H1 (cell line): ENCODE measurements around the gene HIVEP2. TPM values are rescaled to one million over a fixed set of nuclear protein-coding genes. Genes with fewer than 3 reads are reported as not detected.
A peak's percentile ranks its signal among the peaks of the same experiment; 100 is the strongest.

Source experiments
- CTCF ChIA-PET: fragments of 300-600 bp; sonication (Branson Sonifier 250); formaldehyde crosslinking; loops from one replicate; lab custom pipeline; 2021; ENCODE audit not compliant: partially characterized antibody; lab: Charles Lee
- POLR2A ChIA-PET: fragments of 300-600 bp; sonication (Branson Sonifier 250); formaldehyde crosslinking; loops from one replicate; lab custom pipeline; 2021; ENCODE audit warnings: inconsistent platforms; ENCODE audit not compliant: partially characterized antibody; lab: Charles Lee
- DNase-seq, 2 experiments: peaks; one replicate each; pipeline versions ENCODE4 v3.0.0 to v3.0.0-alpha.2; 2010 to 2022; ENCODE audit warnings: low spot score in 2 of 2, low read depth in 1 of 2, mixed read lengths in 1 of 2
- FAIRE-seq: peaks from 2 replicates; lab custom pipeline; 2011; peaks lifted over from hg19 to GRCh38; lab: Jason Lieb, UNC
- H2AFZ ChIP-seq: 2 replicates; pipeline ENCODE4 v1.8.1; 2012; ENCODE audit warnings: low read length, inconsistent platforms
- H2AK5ac ChIP-seq: 2 replicates; pipeline ENCODE4 v1.6.1; 2013; ENCODE audit warnings: low read depth, low read length
- H2BK120ac ChIP-seq: replicated peaks from 2 replicates; pipeline ENCODE3; 2013; ENCODE audit warnings: low read depth, low read length, inconsistent platforms
- H2BK12ac ChIP-seq: 2 replicates; pipeline ENCODE4 v1.6.1; 2013; ENCODE audit warnings: low read depth, low read length
- H2BK15ac ChIP-seq: 2 replicates; pipeline ENCODE4 v1.6.1; 2013; ENCODE audit warnings: low read length
- H2BK20ac ChIP-seq: 2 replicates; pipeline ENCODE4 v1.6.1; 2013; ENCODE audit warnings: low read length
- H2BK5ac ChIP-seq: 2 replicates; pipeline ENCODE4 v1.6.1; 2013; ENCODE audit warnings: low read depth, low read length
- H3K14ac ChIP-seq: 2 replicates; pipeline ENCODE4 v1.6.1; 2013; ENCODE audit warnings: inconsistent platforms; ENCODE audit not compliant: insufficient read length
- H3K18ac ChIP-seq: 2 replicates; pipeline ENCODE4 v1.6.1; 2013; ENCODE audit warnings: low read length; ENCODE audit errors: extremely low read depth
- H3K23ac ChIP-seq: 2 replicates; pipeline ENCODE4 v1.6.1; 2013; ENCODE audit warnings: inconsistent platforms; ENCODE audit not compliant: insufficient read length
- H3K23me2 ChIP-seq: 2 replicates; pipeline ENCODE4 v1.6.1; 2013; ENCODE audit warnings: low read depth, low read length
- H3K27ac ChIP-seq: 2 replicates; pipeline ENCODE4 v1.6.1; 2011; ENCODE audit warnings: low read depth, low read length, inconsistent platforms
- H3K27me3 ChIP-seq, 4 experiments: replicated peaks in 1 of 4; 1 replicate in 1 of 4; 2 replicates in 3 of 4; pipeline versions ENCODE4 v1.6.1 to v1.8.1; 2011 to 2013; ENCODE audit warnings: low read length in 3 of 4, mild to moderate bottlenecking in 3 of 4, inconsistent platforms in 2 of 4, mixed read lengths in 2 of 4, moderate library complexity in 1 of 4; ENCODE audit not compliant: control insufficient read depth in 3 of 4, insufficient read depth in 3 of 4; ENCODE audit errors: extremely low read depth in 1 of 4
- H3K36me3 ChIP-seq, 4 experiments: 2 replicates each; pipeline versions ENCODE4 v1.6.1 to v1.8.1; 2011 to 2013; ENCODE audit warnings: mild to moderate bottlenecking in 4 of 4, low read length in 3 of 4, moderate library complexity in 2 of 4, control low read depth in 1 of 4, inconsistent platforms in 1 of 4; ENCODE audit not compliant: insufficient read depth in 4 of 4, control insufficient read depth in 2 of 4
- H3K4ac ChIP-seq: replicated peaks from 2 replicates; pipeline ENCODE3; 2013; ENCODE audit warnings: low read length, low read depth, mixed read lengths, inconsistent platforms; ENCODE audit not compliant: insufficient read length
- H3K4me1 ChIP-seq, 4 experiments: replicated peaks in 1 of 4; 1 replicate in 1 of 4; 2 replicates in 3 of 4; pipeline versions ENCODE4 v1.6.1 to v1.8.1; 2011 to 2013; ENCODE audit warnings: low read length in 3 of 4, inconsistent platforms in 2 of 4, mixed read lengths in 1 of 4; ENCODE audit not compliant: insufficient read depth in 4 of 4, control insufficient read depth in 3 of 4
- H3K4me2 ChIP-seq, 2 experiments: 2 replicates each; pipeline versions ENCODE4 v1.6.1 to v1.8.1; 2011 to 2013; ENCODE audit warnings: low read depth in 2 of 2, low read length in 2 of 2, control low read depth in 1 of 2, inconsistent platforms in 1 of 2, mild to moderate bottlenecking in 1 of 2; ENCODE audit not compliant: insufficient read depth in 1 of 2
- H3K4me3 ChIP-seq, 4 experiments: fragments of 200-600, 300-600 bp in 1 of 4; sonication (generic), shearing (Covaris generic), sonication (Bioruptor Twin) in 1 of 4; 2 replicates each; pipeline versions ENCODE4 v1.5.1 to v1.8.1; 2011 to 2016; ENCODE audit warnings: low read length in 4 of 4, low read depth in 3 of 4, control low read depth in 2 of 4, inconsistent platforms in 2 of 4, mild to moderate bottlenecking in 2 of 4, mixed read lengths in 1 of 4, moderate library complexity in 1 of 4; ENCODE audit not compliant: insufficient read depth in 2 of 4; ENCODE audit errors: extremely low read depth in 1 of 4
- H3K56ac ChIP-seq: replicated peaks from 2 replicates; pipeline ENCODE3; 2013; ENCODE audit warnings: low read depth, mild to moderate bottlenecking, mixed read lengths, low read length, inconsistent platforms; ENCODE audit not compliant: insufficient read length
- H3K79me1 ChIP-seq: 2 replicates; pipeline ENCODE4 v1.6.1; 2013; ENCODE audit warnings: low read depth, low read length, control low read depth
- H3K79me2 ChIP-seq, 2 experiments: 2 replicates each; pipeline versions ENCODE4 v1.6.1 to v1.8.1; 2012 to 2013; ENCODE audit warnings: low read length in 2 of 2, mild to moderate bottlenecking in 2 of 2, inconsistent platforms in 1 of 2; ENCODE audit not compliant: insufficient read depth in 2 of 2, control insufficient read depth in 1 of 2
- H3K9ac ChIP-seq, 4 experiments: replicated peaks in 1 of 4; 1 replicate in 1 of 4; 2 replicates in 3 of 4; pipeline versions ENCODE4 v1.6.1 to v1.8.1; 2011 to 2013; ENCODE audit warnings: low read depth in 3 of 4, low read length in 3 of 4, control low read depth in 2 of 4, mild to moderate bottlenecking in 2 of 4, moderate library complexity in 2 of 4, inconsistent platforms in 1 of 4; ENCODE audit errors: extremely low read depth in 1 of 4
- H3K9me3 ChIP-seq, 2 experiments: 2 replicates each; pipeline versions ENCODE4 v1.6.1 to v1.8.1; 2012 to 2013; ENCODE audit warnings: mild to moderate bottlenecking in 2 of 2, moderate library complexity in 2 of 2, control low read depth in 1 of 2, inconsistent platforms in 1 of 2, low read depth in 1 of 2, low read length in 1 of 2, mixed read lengths in 1 of 2; ENCODE audit not compliant: insufficient read depth in 2 of 2
- H4K20me1 ChIP-seq, 2 experiments: replicated peaks in 1 of 2; 2 replicates each; pipeline versions ENCODE3 to v1.8.1; 2011 to 2013; ENCODE audit warnings: inconsistent platforms in 2 of 2, low read length in 2 of 2, mild to moderate bottlenecking in 1 of 2; ENCODE audit not compliant: insufficient read depth in 2 of 2, control insufficient read depth in 1 of 2
- H4K5ac ChIP-seq: 2 replicates; pipeline ENCODE4 v1.6.1; 2013; ENCODE audit warnings: low read length, low read depth, mixed read lengths, inconsistent platforms; ENCODE audit not compliant: insufficient read length
- H4K8ac ChIP-seq: 2 replicates; pipeline ENCODE4 v1.8.0; 2013; ENCODE audit warnings: mild to moderate bottlenecking, moderate library complexity, low read length, inconsistent platforms; ENCODE audit not compliant: insufficient read depth; ENCODE audit errors: extremely low read depth
- H4K91ac ChIP-seq: replicated peaks from 2 replicates; pipeline ENCODE3; 2013; ENCODE audit warnings: low read length, mixed read lengths, inconsistent platforms; ENCODE audit not compliant: insufficient read length
- CBX5 ChIP-seq: fragments of 300-800, 300-1000 bp; sonication (generic); IDR thresholded peaks from 2 replicates; pipeline ENCODE4 v1.7.1; 2016; ENCODE audit warnings: antibody characterized with exemption, low read length, low read depth
- EZH2 ChIP-seq: fragments of 200-600 bp; sonication (generic); IDR thresholded peaks from 2 replicates; pipeline ENCODE4 v1.7.1; 2012; ENCODE audit warnings: low read depth, mild to moderate bottlenecking, moderate library complexity, low read length, inconsistent platforms; ENCODE audit not compliant: severe bottlenecking
- GABPA ChIP-seq: IDR thresholded peaks from 2 replicates; pipeline ENCODE4 v1.6.1; 2011; ENCODE audit warnings: mild to moderate bottlenecking, low read length, moderate library complexity, borderline replicate concordance; ENCODE audit not compliant: insufficient read depth
- JUN ChIP-seq: IDR thresholded peaks from 2 replicates; pipeline ENCODE4 v1.6.1; 2011; ENCODE audit warnings: low read depth, mild to moderate bottlenecking, improper control_type of control experiment, low read length
- RAD21 ChIP-seq, 2 experiments: IDR thresholded peaks in 1 of 2; conservative IDR thresholded peaks in 1 of 2; 2 replicates each; pipeline ENCODE4 v1.6.1; 2011; ENCODE audit warnings: low read depth in 2 of 2, low read length in 2 of 2, improper control_type of control experiment in 1 of 2, inconsistent platforms in 1 of 2, mild to moderate bottlenecking in 1 of 2, moderate library complexity in 1 of 2
- RXRA ChIP-seq: IDR thresholded peaks from 2 replicates; pipeline ENCODE4 v1.6.1; 2011; ENCODE audit warnings: low read depth, mild to moderate bottlenecking, low read length, moderate library complexity; ENCODE audit not compliant: insufficient read depth
- SUZ12 ChIP-seq: fragments of 200-600 bp; sonication (generic); IDR thresholded peaks from 2 replicates; pipeline ENCODE4 v1.6.1; 2012; ENCODE audit warnings: mild to moderate bottlenecking, inconsistent platforms, low read length, moderate library complexity, mixed read lengths
- TBP ChIP-seq: IDR thresholded peaks from 2 replicates; pipeline ENCODE4 v1.6.1; 2011; ENCODE audit warnings: low read depth, low read length, improper control_type of control experiment
- WGBS, 2 experiments: shearing (Covaris generic) in 1 of 2; methylation state at CpG; one replicate each; pipeline versions ENCODE4 v1.1.6 to v1.1.7; 2013 to 2015; ENCODE audit warnings: low lambda C conversion rate in 2 of 2, mixed read lengths in 2 of 2, inconsistent platforms in 1 of 2, low coverage in 1 of 2, missing lambda C conversion rate in 1 of 2; ENCODE audit not compliant: insufficient replicate concordance in 2 of 2, insufficient coverage in 1 of 2, insufficient read length in 1 of 2; ENCODE audit errors: extremely low coverage in 1 of 2, missing lambda C conversion rate in 1 of 2; 5-methylcytosine and 5-hydroxymethylcytosine counted together
- polyA plus RNA-seq, 7 experiments: library from polyadenylated mRNA; depleted of rRNA in 3 of 7; stranded (reverse) in 5 of 7; unstranded in 2 of 7; fragments of >200 nt in 5 of 7; fragments of 200-250 nt in 2 of 7; gene quantifications; 1 replicate in 5 of 7; 2 replicates in 1 of 7; 4 replicates in 1 of 7; pipeline versions ENCODE4 v1.2.1 to v1.2.3, GENCODE V29; 2011 to 2013; ENCODE audit warnings: missing spikeins in 2 of 7, mixed read lengths in 2 of 7
- total RNA-seq: library from RNA; stranded (reverse); fragmentation: NEBNext Ultra II Directional; extraction: Animal tissue kit (Norgen Biotek cat#: 25700); gene quantifications from 2 replicates; pipeline ENCODE4 v1.2.1, GENCODE V29; 2021

HIVEP2 gene
- total and polyA plus RNA-seq, 2 of the 8 experiments (the other 6 are each of a cell fraction or from before 2014, with no cell fraction given): 2.2 to 6.1 TPM

DNA sequence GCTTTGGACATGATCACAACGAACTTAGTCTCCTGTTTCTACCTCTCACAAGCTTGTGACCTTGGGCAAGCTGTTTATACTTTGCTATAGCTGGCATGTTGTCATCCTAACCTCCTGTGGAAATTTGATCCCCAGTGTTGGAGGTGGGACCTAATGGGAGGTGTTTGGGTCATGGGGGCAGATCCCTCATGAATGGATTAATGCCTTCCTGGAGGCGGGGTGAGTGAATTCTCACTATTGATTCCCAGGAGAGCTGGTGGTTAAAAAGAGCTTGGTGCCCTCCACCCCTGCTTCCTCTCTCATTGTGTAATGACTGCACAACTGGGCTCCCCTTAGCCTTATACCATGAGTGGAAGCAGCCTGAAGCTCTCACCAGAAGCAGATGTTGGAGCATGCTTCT is 228.9 kb downstream of the HIVEP2 start:
- CTCF ChIA-PET: interaction anchor here (0.8 to 1.9 kb wide), 8 partner anchors 18 to 621 kb away, joined by 3 to 6 read pairs (median 3); no protein-coding TSS in a partner anchor
- peak overlapping the region; percentile 82 for H4K91ac ChIP-seq

More for the DNA sequence above, 228.9 kb downstream of the HIVEP2 start:
- H3K27me3 ChIP-seq: no peaks in the 10 kb centered on the region
- no peak overlapping the region for H2BK15ac ChIP-seq
- no peak overlapping the region for H3K9ac ChIP-seq
- peaks cover 0 to 7% (median 0%) of the 10 kb centered on the region in 4 experiments; a peak in 1 of 7 replicates for H3K4me1 ChIP-seq
- no peak overlapping the region for H3K27ac ChIP-seq
- H3K18ac ChIP-seq: no peak overlapping the region
- H2BK120ac ChIP-seq: no peak overlapping the region
- no peak overlapping the region for H4K5ac ChIP-seq
- POLR2A ChIA-PET: no interaction called here
- WGBS, 2 experiments: 87% methylated on average over 2 of the region's 2 CpGs; no CpG with 5 or more reads in 1 of the 2 experiments
- 0 out of 4 replicates have a peak overlapping the region, but pooled peaks of 1 of the 2 experiments have one; percentile 18 for H3K4me2 ChIP-seq
- H3K4ac ChIP-seq: no peak overlapping the region
- H2BK12ac ChIP-seq: no peak overlapping the region
- H3K23ac ChIP-seq: no peak overlapping the region
- TF ChIP-seq TBP: no peak
- no peak for TF ChIP-seq CBX5
- TF ChIP-seq GABPA: no peak
- TF ChIP-seq JUN: no peak
- TF ChIP-seq EZH2: no peak
- TF ChIP-seq RAD21 (IDR thresholded peaks at IDR 0.05 in 1 of 2, conservative IDR thresholded peaks at IDR 0.05 in 1 of 2; ENCODE audit: low read depth in 2 of 2, low read length in 2 of 2): no peak
- no peak for TF ChIP-seq RXRA
- no peak for TF ChIP-seq SUZ12
- H3K14ac ChIP-seq: no peak overlapping the region
- H2AFZ ChIP-seq: peak overlapping the region; percentile 42; the same call in 1 of the 2 replicates
- no peaks in the 10 kb centered on the region for H3K23me2 ChIP-seq
- no peak for FAIRE-seq
- no peak overlapping the region for H2BK20ac ChIP-seq
- H2BK5ac ChIP-seq: no peak overlapping the region
- no peaks in the 10 kb centered on the region for H3K9me3 ChIP-seq
- DNase-seq: no peak
- no peaks in the 10 kb centered on the region for H3K36me3 ChIP-seq
- no peak overlapping the region for H3K4me3 ChIP-seq
- H2AK5ac ChIP-seq: no peak overlapping the region
- H4K8ac ChIP-seq: no peak overlapping the region
- H3K79me2 ChIP-seq: no peaks in the 10 kb centered on the region
- no peaks in the 10 kb centered on the region for H3K79me1 ChIP-seq
- no peaks in the 10 kb centered on the region for H4K20me1 ChIP-seq
- H3K56ac ChIP-seq: no peak overlapping the region
